ENCODE data around the gene LPGAT1.

DNA sequence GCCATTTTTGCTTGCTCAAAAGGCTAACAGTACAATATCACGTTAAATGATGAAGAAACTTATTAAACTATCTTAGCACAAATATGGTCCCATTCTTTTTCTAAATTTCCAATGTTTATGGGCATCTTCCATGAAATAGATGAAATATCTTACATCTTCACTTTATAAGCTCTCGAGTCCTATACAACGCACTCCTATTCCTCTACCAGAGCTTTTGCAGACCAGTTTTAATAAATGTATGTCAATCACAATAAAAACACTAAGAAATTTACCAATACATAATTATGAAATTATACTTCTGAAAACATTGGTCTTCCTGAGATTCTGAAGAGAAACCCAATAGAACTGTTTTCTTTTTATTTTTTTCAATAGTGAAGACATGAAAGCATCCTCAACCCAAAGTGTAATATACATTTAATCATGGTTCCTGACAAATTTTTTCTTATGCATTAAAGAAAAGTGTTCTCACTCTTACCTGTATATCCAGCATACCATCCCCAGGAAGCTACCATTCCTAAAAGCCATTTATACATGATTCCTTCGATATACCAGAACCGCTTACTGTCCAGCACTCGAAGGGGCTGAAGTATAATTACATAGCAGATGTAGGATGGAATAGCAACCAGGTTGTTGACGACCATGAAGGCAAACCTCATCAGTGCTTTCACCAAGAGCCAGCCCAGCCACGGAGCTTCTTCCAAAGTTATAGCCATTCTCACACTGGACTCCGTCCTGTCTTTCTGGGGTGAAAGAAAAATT lies 1.8 kb downstream of the LPGAT1 start:
- TF ChIP-seq CTCF (conservative IDR thresholded peaks at IDR 0.05; ENCODE audit: low read depth, low read length) (no peak), EZH2 (IDR thresholded peaks at IDR 0.05; ENCODE audit: borderline replicate concordance, low read depth, low read length, poor library complexity, severe bottlenecking) (no peak)

Data from A673 (cell line).